ENCODE results near the gene BASP1.
"Not testable (repeated sequence)": the region's sequence is repeated elsewhere in the genome, so short reads cannot be mapped to it uniquely, and the experiment has no call there.

BASP1 gene

DNA sequence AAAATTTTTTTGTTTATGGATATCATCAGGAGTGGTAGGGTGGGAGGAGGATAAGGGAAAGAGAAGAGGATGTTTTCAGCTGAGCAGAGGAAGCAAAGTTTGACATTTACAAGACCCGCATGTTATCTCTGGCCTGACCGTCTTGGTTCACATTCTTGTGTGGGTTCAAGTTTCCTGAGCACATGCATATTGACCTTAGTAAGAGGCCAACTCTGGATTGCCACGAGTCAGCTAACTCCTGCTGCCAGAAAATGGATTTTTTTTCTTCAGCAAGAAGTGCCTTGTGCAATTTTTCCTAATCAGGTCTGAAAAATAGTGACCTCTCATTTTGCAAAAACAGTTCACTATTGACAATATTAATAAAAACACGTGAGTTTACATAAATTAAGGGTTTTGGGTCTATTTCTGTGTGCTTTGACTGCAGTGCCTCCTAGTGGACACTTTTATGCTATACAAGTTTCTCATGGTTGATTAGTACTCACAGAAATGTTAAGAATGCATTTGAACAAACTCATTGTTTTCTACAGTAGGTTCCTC, 27.1 kb upstream of the BASP1 start:
- DNase-seq (ENCODE audit: low read depth), result peak; percentile 62
- TF ChIP-seq, protein P1, sequence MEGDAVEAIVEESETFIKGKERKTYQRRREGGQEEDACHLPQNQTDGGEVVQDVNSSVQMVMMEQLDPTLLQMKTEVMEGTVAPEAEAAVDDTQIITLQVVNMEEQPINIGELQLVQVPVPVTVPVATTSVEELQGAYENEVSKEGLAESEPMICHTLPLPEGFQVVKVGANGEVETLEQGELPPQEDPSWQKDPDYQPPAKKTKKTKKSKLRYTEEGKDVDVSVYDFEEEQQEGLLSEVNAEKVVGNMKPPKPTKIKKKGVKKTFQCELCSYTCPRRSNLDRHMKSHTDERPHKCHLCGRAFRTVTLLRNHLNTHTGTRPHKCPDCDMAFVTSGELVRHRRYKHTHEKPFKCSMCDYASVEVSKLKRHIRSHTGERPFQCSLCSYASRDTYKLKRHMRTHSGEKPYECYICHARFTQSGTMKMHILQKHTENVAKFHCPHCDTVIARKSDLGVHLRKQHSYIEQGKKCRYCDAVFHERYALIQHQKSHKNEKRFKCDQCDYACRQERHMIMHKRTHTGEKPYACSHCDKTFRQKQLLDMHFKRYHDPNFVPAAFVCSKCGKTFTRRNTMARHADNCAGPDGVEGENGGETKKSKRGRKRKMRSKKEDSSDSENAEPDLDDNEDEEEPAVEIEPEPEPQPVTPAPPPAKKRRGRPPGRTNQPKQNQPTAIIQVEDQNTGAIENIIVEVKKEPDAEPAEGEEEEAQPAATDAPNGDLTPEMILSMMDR (IDR thresholded peaks at IDR 0.05; ENCODE audit: control insufficient read depth, insufficient read depth, low read depth, low read length, missing control alignments), result peak; percentile 68
- no peak overlapping the region for H3K4me3 ChIP-seq (ENCODE audit: control insufficient read depth, low read depth, low read length)

DNA sequence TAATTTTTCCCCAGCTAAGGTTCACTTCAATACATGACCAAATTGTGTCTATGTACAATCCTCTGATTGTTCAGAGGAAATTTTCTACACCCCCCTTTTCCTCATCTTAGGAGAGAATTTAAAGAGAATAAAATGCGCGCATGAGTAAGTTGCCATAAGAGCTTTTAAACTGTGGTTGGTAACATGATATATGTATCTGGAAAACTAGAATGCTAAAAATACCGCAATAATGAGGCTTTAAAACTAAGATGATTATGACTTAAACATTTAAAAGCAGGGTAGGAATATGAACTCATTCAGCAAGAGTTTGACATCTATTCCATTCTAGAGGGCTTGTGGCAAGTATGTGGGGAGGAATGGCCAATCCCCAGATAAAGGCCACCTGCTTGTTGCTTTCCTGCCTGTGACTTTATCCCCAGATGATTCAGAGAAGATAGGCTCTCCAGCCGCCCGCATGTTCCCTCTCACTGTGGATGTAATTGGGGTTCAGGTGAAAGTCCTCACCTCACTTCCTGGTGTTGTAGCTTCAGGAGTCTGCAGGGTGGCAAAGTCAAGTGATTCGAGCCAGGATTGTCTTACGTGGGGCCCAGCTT, 26.5 kb upstream of the BASP1 start:
- no peak for DNase-seq (ENCODE audit: low read depth)
- TF ChIP-seq, protein P1 (IDR thresholded peaks at IDR 0.05; ENCODE audit: control insufficient read depth, insufficient read depth, low read depth, low read length, missing control alignments), result no peak
- no peak overlapping the region for H3K4me3 ChIP-seq (ENCODE audit: control insufficient read depth, low read depth, low read length)

DNA sequence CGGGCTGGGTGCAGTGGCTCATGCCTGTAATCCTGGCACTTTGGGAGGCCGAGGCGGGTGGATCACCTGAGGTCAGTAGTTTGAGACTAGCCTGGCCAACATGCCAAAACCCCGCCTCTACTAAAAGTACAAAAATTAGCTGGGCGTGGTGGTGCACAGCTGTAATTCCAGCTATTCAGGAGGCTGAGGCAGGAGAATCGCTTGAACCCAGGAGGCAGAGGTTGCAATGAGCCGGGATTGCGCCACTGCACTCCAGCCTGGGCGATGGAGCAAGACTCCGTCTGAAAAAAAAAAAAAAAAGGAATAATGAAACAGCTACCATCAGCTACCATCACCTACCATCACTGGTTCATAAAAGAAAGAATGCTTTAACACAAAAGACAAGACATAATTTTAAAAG, 25.9 kb upstream of the BASP1 start:
- not testable (repeated sequence) for H3K4me3 ChIP-seq (ENCODE audit: control insufficient read depth, low read depth, low read length); DNase-seq (ENCODE audit: low read depth)

DNA sequence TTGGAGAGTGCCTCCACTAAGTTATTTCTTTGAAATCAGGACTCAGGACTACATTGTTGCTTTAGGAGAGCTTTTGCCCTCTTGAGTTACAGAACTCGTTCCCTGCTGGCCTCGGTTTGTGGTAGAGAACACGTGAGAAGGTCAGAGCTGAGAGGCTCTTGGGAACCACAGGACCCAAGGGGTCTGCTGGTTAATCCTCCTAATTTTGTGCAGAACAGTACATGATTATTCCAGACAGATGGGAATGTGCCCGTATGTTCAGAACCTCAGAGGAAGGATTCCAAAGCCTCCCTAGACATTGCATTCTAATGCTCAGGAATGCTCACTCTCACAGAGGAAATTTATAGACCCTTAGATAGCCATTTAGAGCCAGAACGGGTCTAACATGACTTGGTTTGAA, 25.2 kb upstream of the BASP1 start:
- no peak overlapping the region for H3K4me3 ChIP-seq (ENCODE audit: control insufficient read depth, low read depth, low read length)
- DNase-seq (ENCODE audit: low read depth), result no peak
- TF ChIP-seq, protein P1 (IDR thresholded peaks at IDR 0.05; ENCODE audit: control insufficient read depth, insufficient read depth, low read depth, low read length, missing control alignments), result no peak

DNA sequence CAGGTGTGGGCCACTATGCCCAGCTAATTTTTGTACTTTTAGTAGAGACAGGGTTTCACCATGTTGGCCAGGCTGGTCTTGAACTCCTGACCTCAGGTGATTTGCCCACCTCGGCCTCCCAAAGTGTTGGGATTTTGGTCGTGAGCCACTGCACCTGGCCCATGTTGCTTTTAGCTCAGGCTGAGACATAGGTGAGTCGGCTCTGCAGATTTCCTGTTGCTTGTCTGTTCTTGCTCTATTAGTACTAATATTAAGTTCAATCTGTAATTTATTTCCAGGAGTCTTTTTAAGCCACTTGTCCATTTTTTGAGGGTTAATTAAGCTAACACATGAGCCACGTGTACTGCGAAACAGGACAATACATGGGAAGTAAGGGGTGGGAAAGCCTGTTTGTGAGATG, 21.4 kb upstream of the BASP1 start:
- TF ChIP-seq, protein P1 (IDR thresholded peaks at IDR 0.05; ENCODE audit: control insufficient read depth, insufficient read depth, low read depth, low read length, missing control alignments), result no peak
- no peak for DNase-seq (ENCODE audit: low read depth)

DNA sequence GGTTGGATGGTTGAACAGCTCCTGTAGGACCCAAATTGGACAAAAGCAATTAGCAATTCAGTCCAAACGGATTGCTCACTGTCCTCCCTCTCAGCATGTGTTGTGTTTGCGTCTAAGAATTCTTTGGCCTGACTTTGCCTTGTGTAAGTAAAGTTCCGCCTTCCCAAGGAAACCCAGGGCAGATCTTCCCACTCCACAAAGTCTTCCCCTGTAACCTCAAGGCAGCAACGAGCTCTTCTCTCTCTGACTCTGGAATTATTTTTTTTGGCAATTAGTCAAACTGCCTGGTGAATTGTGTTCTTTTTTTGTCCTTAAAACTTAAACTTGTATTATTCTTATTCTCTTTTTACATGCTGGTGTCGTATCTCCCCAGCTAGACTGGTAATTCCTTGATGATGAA, 20.7 kb upstream of the BASP1 start:
- H3K4me3 ChIP-seq (ENCODE audit: control insufficient read depth, low read depth, low read length), result no peak overlapping the region
- DNase-seq (ENCODE audit: low read depth), result no peak
- TF ChIP-seq, protein P1 (IDR thresholded peaks at IDR 0.05; ENCODE audit: control insufficient read depth, insufficient read depth, low read depth, low read length, missing control alignments), result no peak

More for the DNA sequence above, 21.4 kb upstream of the BASP1 start:
- H3K4me3 ChIP-seq (ENCODE audit: control insufficient read depth, low read depth, low read length), result no peak overlapping the region

DNA sequence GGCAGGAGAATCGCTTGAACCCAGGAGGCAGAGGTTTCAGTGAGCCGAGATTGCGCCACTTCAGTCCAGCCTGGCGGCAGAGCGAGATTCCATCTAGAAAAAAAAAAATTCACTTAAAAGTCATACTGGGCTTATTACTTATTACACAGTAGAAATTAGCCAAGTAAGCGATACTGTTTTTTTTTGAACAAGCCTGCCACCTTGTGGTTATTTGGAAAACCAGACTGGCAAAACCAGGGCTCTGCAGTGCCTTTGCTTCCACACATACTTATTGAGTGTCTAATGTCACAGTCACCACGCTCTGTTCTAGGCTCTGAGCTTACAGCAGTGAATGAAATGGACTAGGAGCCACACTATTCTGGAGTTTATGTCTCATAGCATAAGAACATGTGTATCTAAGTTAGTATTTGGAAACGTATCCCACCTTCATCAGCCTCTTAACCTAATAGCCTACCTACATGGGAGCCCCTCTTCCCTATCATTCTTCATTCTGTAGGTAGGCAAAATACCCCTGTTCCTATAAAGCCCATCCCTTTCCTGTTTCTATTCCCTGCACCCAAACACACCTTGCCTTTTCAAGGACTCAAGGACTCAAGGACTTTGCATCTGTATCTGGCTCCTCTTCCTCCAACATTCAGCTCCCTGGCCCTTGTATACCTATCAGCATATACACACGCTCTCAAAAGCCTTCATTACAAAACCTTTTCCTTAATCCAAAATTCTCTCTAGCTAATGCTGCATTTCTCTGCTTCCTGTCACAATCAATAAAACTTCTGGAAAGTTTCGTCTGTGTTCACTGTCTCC, 13.9 kb upstream of the BASP1 start:
- no peak for DNase-seq (ENCODE audit: low read depth)
- no peak overlapping the region for H3K4me3 ChIP-seq (ENCODE audit: control insufficient read depth, low read depth, low read length)
- TF ChIP-seq, protein P1 (IDR thresholded peaks at IDR 0.05; ENCODE audit: control insufficient read depth, insufficient read depth, low read depth, low read length, missing control alignments), result peak; percentile 62

Data from AG09309 (cell line).